NCI-H82 treated with DMSO at 0.1 percent for 48 hours (cell line): ENCODE data around the gene ZNF599.
A peak's percentile ranks its signal among the peaks of the same experiment; 100 is the strongest.
"Not testable (repeated sequence)": the region's sequence is repeated elsewhere in the genome, so short reads cannot be mapped to it uniquely, and the experiment has no call there.

Experiments
- DNase-seq: peaks from one replicate; lab custom pipeline; 2025; ENCODE audit not compliant: unreplicated experiment; lab: John Stamatoyannopoulos, UW

Gene ZNF599

DNA sequence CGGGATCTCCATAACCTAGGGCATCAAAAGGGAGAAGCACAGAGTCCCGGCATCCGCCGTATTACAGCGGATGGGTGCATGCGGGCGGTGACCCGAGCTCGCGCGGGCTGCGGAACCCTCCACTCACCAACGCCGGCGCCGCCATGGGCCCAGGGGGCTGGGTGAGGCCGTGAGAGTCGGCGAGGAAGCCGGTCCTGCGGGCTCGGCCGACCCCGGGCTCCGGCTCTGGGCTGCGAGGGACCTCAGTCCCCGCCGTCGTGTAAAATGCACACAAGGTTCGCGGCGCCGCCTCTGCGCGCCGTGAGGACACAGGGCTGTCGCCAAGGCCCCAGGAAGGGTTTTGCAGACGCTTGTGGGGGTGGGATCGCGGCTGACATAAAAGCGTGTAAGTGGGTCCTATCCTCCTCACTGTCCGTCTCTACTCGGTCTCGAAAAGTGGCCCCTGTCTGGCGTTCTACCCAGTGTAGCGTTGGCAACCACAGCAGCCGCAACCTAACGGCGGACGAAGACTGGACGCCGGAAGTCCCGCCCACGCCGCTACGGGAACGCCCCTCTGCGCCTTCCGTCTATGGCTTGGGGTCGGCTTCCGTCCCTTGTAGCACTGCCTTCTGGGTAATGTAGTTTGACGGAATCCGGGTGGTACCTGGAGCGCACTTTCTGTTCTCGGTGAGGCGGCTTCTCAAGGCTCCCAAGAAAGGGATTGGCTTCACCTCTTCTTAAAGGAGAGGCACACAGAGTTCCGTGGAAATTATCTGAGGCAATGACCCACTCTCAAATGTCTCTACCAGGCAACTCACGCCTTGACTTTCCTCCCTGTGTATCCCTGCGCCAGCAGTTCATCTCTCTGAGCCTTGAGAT, at the start of gene ZNF599:
Gene ZNF599, minus strand, starts transcription at position 519 of the 858 bp plus-strand sequence. Its CDS starts 374 bp downstream, at position 145.
- peak; percentile 72 for DNase-seq

- DNase-seq, result no peak
Observed at GRCh38 chr19:34818270-34818669, 45.3 kb upstream of the ZNF599 start.

GRCh38 chr19:34816708-34817107, 43.7 kb upstream of the ZNF599 start:
- no peak for DNase-seq

- DNase-seq, result no peak
Observed at GRCh38 chr19:34808566-34808965, 35.6 kb upstream of the ZNF599 start.

- no peak for DNase-seq
Observed at GRCh38 chr19:34806976-34807860, 34.2 kb upstream of the ZNF599 start.

DNA sequence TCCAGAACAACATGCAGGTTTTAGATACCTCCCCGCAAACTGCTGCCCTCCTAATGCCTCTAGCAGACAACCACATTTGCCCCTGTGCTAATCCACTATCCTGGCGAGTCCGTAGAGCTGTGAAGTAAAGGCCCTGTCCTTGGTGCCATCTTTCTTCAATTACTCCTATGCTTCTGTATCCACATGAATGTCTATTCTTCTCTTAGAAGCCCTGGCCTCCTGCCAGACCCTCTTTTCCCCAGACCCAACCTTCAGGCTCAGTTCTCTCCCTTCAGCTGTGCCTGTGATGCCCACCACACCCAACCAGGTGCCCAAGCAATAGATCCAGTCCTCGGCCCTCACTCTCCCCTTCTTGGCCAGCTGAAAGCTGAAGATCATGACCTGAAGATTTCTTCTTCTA, 31.1 kb upstream of the ZNF599 start:
- DNase-seq, result no peak

- DNase-seq, result not testable (repeated sequence)
Observed at GRCh38 chr19:34796953-34797352, 23.9 kb upstream of the ZNF599 start.

- DNase-seq, result no peak
Observed at GRCh38 chr19:34794066-34794960, 21.3 kb upstream of the ZNF599 start.

- no peak for DNase-seq
Observed at GRCh38 chr19:34793565-34793964, 20.6 kb upstream of the ZNF599 start.

GRCh38 chr19:34788074-34788473, 15.1 kb upstream of the ZNF599 start:
- DNase-seq, result no peak

DNA sequence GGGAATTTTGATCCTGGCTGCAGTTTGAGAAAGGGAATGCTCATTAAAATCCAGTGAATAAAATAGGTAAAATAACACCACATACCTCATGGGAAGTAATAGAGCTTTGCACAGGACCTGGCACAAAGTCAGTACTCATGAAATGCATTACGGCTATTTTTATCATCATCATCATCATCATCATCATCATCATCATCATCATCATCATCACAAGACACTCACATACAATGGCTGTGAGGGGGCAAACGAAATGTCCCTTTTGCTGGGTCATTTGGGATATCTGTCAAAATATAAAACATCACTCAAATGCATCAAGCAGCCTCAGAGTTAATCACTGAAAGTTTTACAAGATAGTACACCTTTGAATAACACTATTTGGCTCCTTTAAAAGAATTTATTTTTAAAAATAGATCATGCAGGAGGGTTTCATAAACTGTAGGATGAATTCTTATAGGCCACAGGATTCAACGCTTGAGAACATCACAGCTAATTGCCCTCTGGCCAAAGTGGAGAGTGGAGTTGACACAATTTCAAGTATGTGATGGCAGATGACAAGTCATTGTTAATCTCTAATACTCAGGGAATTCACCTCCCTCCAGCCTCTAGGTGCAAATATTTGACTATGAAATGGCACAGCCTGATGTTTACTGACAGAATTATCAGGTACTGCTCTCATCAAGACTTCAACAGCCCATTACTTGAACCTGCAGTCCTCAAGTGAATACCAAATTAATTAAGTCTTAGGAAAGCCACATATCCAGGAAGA, 14.2 kb upstream of the ZNF599 start:
- no peak for DNase-seq

DNA sequence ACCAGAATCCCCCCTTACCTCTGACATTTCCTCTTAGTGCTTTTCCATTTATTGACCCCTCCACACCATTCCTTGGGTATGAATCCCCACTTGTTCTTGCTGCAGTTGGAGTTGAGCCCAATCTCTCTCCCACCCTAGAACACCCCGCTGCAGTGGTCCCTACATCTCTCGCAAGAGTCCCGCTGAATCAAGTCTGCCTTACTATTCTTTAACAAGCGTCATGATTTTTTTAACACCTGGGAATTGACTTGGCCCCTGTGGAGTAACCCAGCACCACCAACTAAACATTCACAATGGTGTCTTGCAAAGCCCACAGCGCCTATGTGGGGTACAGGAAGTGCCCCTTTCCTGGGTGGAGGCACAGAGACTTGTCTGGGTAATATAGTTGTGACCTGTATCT, 13.2 kb upstream of the ZNF599 start:
- DNase-seq, result no peak

GRCh38 chr19:34779652-34780051, 6.6 kb upstream of the ZNF599 start:
- DNase-seq, result no peak

DNA sequence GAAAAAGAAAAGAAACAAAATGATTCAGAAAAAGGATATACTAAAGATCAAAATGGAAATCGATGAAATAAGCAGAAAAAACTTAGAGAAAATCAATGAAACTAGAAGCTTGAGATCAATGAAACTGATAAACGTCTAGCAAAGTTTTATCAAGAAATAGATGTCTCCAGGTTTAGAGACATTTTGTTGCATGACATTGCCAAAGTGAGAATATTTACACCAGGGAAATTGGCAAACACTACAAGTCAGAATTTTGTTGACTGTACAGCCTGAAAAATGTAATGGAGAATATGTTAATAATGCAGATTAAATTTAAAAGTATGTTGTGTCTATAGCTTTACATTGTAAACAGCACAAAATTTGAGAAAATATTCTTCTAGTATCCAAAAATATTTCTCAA, 5.3 kb upstream of the ZNF599 start:
- DNase-seq, result no peak

GRCh38 chr19:34774857-34775256, 1.8 kb upstream of the ZNF599 start:
- no peak for DNase-seq

DNA sequence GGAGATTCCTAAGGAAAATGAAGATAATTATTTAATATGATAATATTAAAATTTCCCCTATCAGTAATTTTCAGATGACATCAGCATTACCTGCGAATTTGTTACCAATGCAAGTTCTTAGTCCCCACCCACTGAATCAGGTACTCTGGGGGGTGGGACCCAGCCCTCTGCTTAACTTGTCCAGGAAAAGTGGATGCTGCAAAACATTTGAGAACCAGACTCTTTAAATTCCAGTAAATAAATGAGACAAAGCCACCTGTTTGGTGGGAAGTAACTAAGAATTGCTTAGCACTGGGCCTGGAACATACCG, 495 bp upstream of the ZNF599 start:
- no peak for DNase-seq

- DNase-seq, result peak; percentile 0
Observed at GRCh38 chr19:34767951-34768350, 5.1 kb downstream of the ZNF599 start.

DNA sequence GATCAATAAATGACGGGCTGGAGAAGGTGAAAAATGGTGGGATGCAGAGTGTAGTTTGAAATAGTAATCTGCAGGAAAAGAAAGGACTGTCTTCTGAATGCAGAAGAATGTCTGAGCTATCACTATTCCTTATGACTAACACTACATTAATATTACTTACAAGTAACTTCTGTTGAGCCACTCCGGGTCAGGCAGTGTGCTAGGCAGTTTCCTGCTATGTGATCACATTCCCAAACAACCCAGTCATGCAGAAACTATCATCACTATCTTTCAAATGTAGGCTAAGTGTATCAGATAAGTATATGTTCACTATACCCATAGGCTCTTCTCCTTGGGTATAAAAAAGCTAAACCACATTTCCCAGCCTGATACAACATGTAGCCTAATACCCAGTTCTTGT, 6.6 kb downstream of the ZNF599 start:
- no peak for DNase-seq

GRCh38 chr19:34759218-34759917, 13.6 kb downstream of the ZNF599 start:
- DNase-seq, result no peak

DNA sequence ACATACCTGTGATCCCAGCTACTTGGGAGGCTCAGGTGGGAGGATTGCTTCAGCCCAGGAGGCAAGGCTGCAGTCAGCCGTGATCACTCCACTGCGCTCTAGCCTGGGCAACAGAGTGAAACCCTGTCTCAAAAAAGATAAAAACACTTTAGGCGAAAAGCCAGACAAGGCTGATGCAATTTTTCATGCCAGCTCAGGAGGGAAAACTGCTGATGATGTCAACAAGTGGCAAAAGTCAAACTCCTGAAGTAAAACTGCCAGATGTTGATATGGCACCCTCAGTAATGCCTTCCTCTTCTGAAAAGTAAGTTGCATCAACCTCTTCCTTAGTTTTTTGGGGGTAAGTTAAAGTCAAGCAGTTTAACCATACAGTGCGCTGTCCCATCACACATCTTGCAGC, 15.6 kb downstream of the ZNF599 start:
- no peak for DNase-seq
